Renal cortex interstitium (tissue), 11 donors: ENCODE measurements around the gene COPS9. TPM values are rescaled to one million over a fixed set of nuclear protein-coding genes. Genes with fewer than 3 reads are reported as not detected.

Experiments used
- DNase-seq, 11 donors: peaks; one replicate each; pipeline ENCODE4 v3.0.0-alpha.2; 2013; ENCODE audit warnings: low read depth in 9 of 11, low spot score in 4 of 11; ENCODE audit errors: extremely low read depth in 1 of 11
- polyA plus RNA-seq, 3 donors: library from polyadenylated mRNA; unstranded; fragments of 120-200 nt; gene quantifications; one replicate each; pipeline ENCODE4 v1.2.1, GENCODE V29; 2013; ENCODE audit not compliant: insufficient read length in 3 of 3

Gene COPS9
- polyA plus RNA-seq, 3 donors, result 74.5 to 103 (median 88.3) TPM

- no peak for DNase-seq
Observed at GRCh38 chr2:240157147-240157470, 21.0 kb upstream of the COPS9 start.

GRCh38 chr2:240156435-240157146 lies 20.5 kb upstream of the COPS9 start:
- DNase-seq, result no peak

GRCh38 chr2:240155745-240156390 lies 19.8 kb upstream of the COPS9 start:
- DNase-seq, result no peak

GRCh38 chr2:240155048-240155744 lies 19.1 kb upstream of the COPS9 start:
- DNase-seq, result no peak

GRCh38 chr2:240154606-240155005 lies 18.5 kb upstream of the COPS9 start:
- DNase-seq, result no peak

- DNase-seq, result no peak
Observed at GRCh38 chr2:240153418-240153817, 17.3 kb upstream of the COPS9 start.

- DNase-seq, result no peak
Observed at GRCh38 chr2:240151477-240152031, 15.4 kb upstream of the COPS9 start.

GRCh38 chr2:240149943-240150784 lies 14.1 kb upstream of the COPS9 start:
- peak in 1 of 11 donors; percentile 17 for DNase-seq

GRCh38 chr2:240147911-240148587 lies 11.9 kb upstream of the COPS9 start:
- DNase-seq, result no peak

- DNase-seq, result no peak
Observed at GRCh38 chr2:240147382-240147781, 11.3 kb upstream of the COPS9 start.

- DNase-seq, result no peak
Observed at GRCh38 chr2:240146627-240147278, 10.6 kb upstream of the COPS9 start.

GRCh38 chr2:240146141-240146561 lies 10.0 kb upstream of the COPS9 start:
- DNase-seq, result no peak

GRCh38 chr2:240145461-240145860 lies 9.4 kb upstream of the COPS9 start:
- DNase-seq, result no peak

GRCh38 chr2:240144649-240145261 lies 8.7 kb upstream of the COPS9 start:
- no peak for DNase-seq

- DNase-seq, result peak in 10 of 11 donors; percentile 11 to 56 (median 38)
Observed at GRCh38 chr2:240143801-240144648, 7.9 kb upstream of the COPS9 start.

GRCh38 chr2:240143276-240143675 lies 7.2 kb upstream of the COPS9 start:
- no peak for DNase-seq

GRCh38 chr2:240142859-240143258 lies 6.8 kb upstream of the COPS9 start:
- no peak for DNase-seq
